ENCODE measurements around the gene ARPP19.

The ARPP19 gene

GRCh38 chr15:52511084-52511483 lies 57.7 kb downstream of the ARPP19 start:
- no peak for DNase-seq

- DNase-seq = no peak
These were observed 59.2 kb downstream of the ARPP19 start for GRCh38 chr15:52509500-52510245.

GRCh38 chr15:52506549-52506948 lies 62.3 kb downstream of the ARPP19 start:
- no peak for DNase-seq

GRCh38 chr15:52505151-52505550 lies 63.7 kb downstream of the ARPP19 start:
- DNase-seq = no peak

GRCh38 chr15:52503788-52504496 lies 64.9 kb downstream of the ARPP19 start:
- DNase-seq = peak in 1 of 5 experiments; percentile 59

GRCh38 chr15:52502608-52503007 lies 66.2 kb downstream of the ARPP19 start:
- no peak for DNase-seq

- no peak for DNase-seq
These were observed 69.3 kb downstream of the ARPP19 start for GRCh38 chr15:52499506-52499905.

GRCh38 chr15:52498706-52499105 lies 70.1 kb downstream of the ARPP19 start:
- no peak for DNase-seq
